ENCODE results near the gene QARS1.

Gene QARS1

DNA sequence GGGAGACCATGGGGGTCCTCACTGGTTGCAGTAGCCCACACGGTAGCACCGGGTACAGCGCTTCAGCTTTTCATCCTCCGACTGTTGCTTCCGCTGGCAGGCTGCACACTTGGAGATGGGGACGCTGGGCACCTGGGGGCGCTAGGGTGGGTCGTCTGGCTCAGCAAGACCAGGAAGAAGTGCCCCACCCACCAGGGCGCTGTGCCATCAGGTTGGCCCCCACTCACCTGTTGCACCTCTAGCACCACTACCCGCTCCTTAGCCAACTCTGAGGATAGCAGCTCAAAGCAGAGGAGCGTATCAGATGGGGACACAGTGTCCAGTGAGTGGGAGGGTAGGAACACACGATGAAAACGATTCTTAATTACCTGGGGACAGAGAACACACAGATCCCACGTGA, 7.7 kb upstream of the QARS1 start:
- TF ChIP-seq TAF1 (IDR thresholded peaks at IDR 0.05; ENCODE audit: borderline replicate concordance, insufficient read depth, low read length) (no peak), POLR2AphosphoS5 (IDR thresholded peaks at IDR 0.05; ENCODE audit: low read depth, low read length) (no peak), SIN3A (IDR thresholded peaks at IDR 0.05; ENCODE audit: borderline replicate concordance, insufficient read depth, low read length) (no peak), REST (IDR thresholded peaks at IDR 0.05; ENCODE audit: insufficient read depth in 1 of 2, low read depth in 2 of 2, low read length in 2 of 2) (no peak), FOXP2 (optimal IDR thresholded peaks at IDR 0.05; ENCODE audit: borderline replicate concordance, extremely low read depth, extremely low read length, insufficient read depth) (no peak)

GRCh38 chr3:49111347-49111746, 6.8 kb upstream of the QARS1 start:
- TF ChIP-seq SIN3A (IDR thresholded peaks at IDR 0.05; ENCODE audit: borderline replicate concordance, insufficient read depth, low read length), result no peak
- TF ChIP-seq REST (IDR thresholded peaks at IDR 0.05; ENCODE audit: insufficient read depth in 1 of 2, low read depth in 2 of 2, low read length in 2 of 2), result no peak
- TF ChIP-seq POLR2AphosphoS5 (IDR thresholded peaks at IDR 0.05; ENCODE audit: low read depth, low read length), result no peak
- TF ChIP-seq TAF1 (IDR thresholded peaks at IDR 0.05; ENCODE audit: borderline replicate concordance, insufficient read depth, low read length), result no peak
- no peak for TF ChIP-seq FOXP2 (optimal IDR thresholded peaks at IDR 0.05; ENCODE audit: borderline replicate concordance, extremely low read depth, extremely low read length, insufficient read depth)

- TF ChIP-seq REST (IDR thresholded peaks at IDR 0.05; ENCODE audit: insufficient read depth in 1 of 2, low read depth in 2 of 2, low read length in 2 of 2) (no peak), SIN3A (IDR thresholded peaks at IDR 0.05; ENCODE audit: borderline replicate concordance, insufficient read depth, low read length) (no peak), TAF1 (IDR thresholded peaks at IDR 0.05; ENCODE audit: borderline replicate concordance, insufficient read depth, low read length) (no peak), POLR2AphosphoS5 (IDR thresholded peaks at IDR 0.05; ENCODE audit: low read depth, low read length) (no peak), FOXP2 (optimal IDR thresholded peaks at IDR 0.05; ENCODE audit: borderline replicate concordance, extremely low read depth, extremely low read length, insufficient read depth) (no peak)
Measured at GRCh38 chr3:49110780-49111179, 6.2 kb upstream of the QARS1 start.

- TF ChIP-seq TAF1 (IDR thresholded peaks at IDR 0.05; ENCODE audit: borderline replicate concordance, insufficient read depth, low read length) (no peak), POLR2AphosphoS5 (IDR thresholded peaks at IDR 0.05; ENCODE audit: low read depth, low read length) (no peak), FOXP2 (optimal IDR thresholded peaks at IDR 0.05; ENCODE audit: borderline replicate concordance, extremely low read depth, extremely low read length, insufficient read depth) (no peak), REST (IDR thresholded peaks at IDR 0.05; ENCODE audit: insufficient read depth in 1 of 2, low read depth in 2 of 2, low read length in 2 of 2) (no peak), SIN3A (IDR thresholded peaks at IDR 0.05; ENCODE audit: borderline replicate concordance, insufficient read depth, low read length) (no peak)
Measured at GRCh38 chr3:49108346-49108745, 3.8 kb upstream of the QARS1 start.

GRCh38 chr3:49104052-49104426, 518 bp downstream of the QARS1 start:
- no peak for TF ChIP-seq POLR2AphosphoS5 (IDR thresholded peaks at IDR 0.05; ENCODE audit: low read depth, low read length)
- TF ChIP-seq FOXP2 (optimal IDR thresholded peaks at IDR 0.05; ENCODE audit: borderline replicate concordance, extremely low read depth, extremely low read length, insufficient read depth), result no peak
- no peak for TF ChIP-seq REST (IDR thresholded peaks at IDR 0.05; ENCODE audit: insufficient read depth in 1 of 2, low read depth in 2 of 2, low read length in 2 of 2)
- no peak for TF ChIP-seq SIN3A (IDR thresholded peaks at IDR 0.05; ENCODE audit: borderline replicate concordance, insufficient read depth, low read length)
- TF ChIP-seq TAF1 (IDR thresholded peaks at IDR 0.05; ENCODE audit: borderline replicate concordance, insufficient read depth, low read length), result no peak; the same call in 1 of the 2 replicates

All from PFSK-1 (cell line).